SK-N-SH treated with all-trans-retinoic acid at 6 μM for 48 hours (cell line): Measurements from ENCODE around the gene OR51B6.

Experiments used
- CREB5 ChIP-seq: fragments of 250-450 bp; sonication (Bioruptor Pico); IDR thresholded peaks from 2 replicates; pipeline ENCODE4 v1.5.1; 2020; ENCODE audit warnings: low read depth, mild to moderate bottlenecking, moderate library complexity
- CSRNP3 ChIP-seq: fragments of 250-450 bp; sonication (Bioruptor Pico); IDR thresholded peaks from 2 replicates; pipeline ENCODE4 v1.5.1; 2021; ENCODE audit warnings: mild to moderate bottlenecking, moderate library complexity
- ESRRG ChIP-seq: fragments of 250-450 bp; sonication (Bioruptor Pico); IDR thresholded peaks from 2 replicates; pipeline ENCODE4 v1.6.1; 2021; ENCODE audit warnings: mild to moderate bottlenecking
- GLIS3 ChIP-seq: fragments of 250-450 bp; sonication (Bioruptor Pico); IDR thresholded peaks from 2 replicates; pipeline ENCODE4 v1.5.0; 2020; ENCODE audit warnings: mild to moderate bottlenecking, moderate library complexity
- RARB ChIP-seq: fragments of 250-450 bp; sonication (Bioruptor Pico); IDR thresholded peaks from 2 replicates; pipeline ENCODE4 v1.8.0; 2021; ENCODE audit warnings: mild to moderate bottlenecking, moderate library complexity
- ZFP3 ChIP-seq: fragments of 250-450 bp; sonication (Bioruptor Pico); IDR thresholded peaks from 2 replicates; pipeline ENCODE4 v1.5.0; 2020; ENCODE audit warnings: mild to moderate bottlenecking, moderate library complexity
- ZFP30 ChIP-seq: fragments of 450-650 bp; formaldehyde crosslinking; IDR thresholded peaks from 2 replicates; pipeline ENCODE4 v1.5.0; 2022; ENCODE audit warnings: mild to moderate bottlenecking, moderate library complexity
- TF ChIP-seq, protein P1 (sequence below): fragments of 250-450 bp; sonication (Bioruptor Pico); IDR thresholded peaks from 2 replicates; pipeline ENCODE4 v1.8.0; 2020; ENCODE audit warnings: mild to moderate bottlenecking, moderate library complexity, borderline replicate concordance

- no peak for TF ChIP-seq CREB5 (CRISPR knock-in tag)
- TF ChIP-seq, protein P1, sequence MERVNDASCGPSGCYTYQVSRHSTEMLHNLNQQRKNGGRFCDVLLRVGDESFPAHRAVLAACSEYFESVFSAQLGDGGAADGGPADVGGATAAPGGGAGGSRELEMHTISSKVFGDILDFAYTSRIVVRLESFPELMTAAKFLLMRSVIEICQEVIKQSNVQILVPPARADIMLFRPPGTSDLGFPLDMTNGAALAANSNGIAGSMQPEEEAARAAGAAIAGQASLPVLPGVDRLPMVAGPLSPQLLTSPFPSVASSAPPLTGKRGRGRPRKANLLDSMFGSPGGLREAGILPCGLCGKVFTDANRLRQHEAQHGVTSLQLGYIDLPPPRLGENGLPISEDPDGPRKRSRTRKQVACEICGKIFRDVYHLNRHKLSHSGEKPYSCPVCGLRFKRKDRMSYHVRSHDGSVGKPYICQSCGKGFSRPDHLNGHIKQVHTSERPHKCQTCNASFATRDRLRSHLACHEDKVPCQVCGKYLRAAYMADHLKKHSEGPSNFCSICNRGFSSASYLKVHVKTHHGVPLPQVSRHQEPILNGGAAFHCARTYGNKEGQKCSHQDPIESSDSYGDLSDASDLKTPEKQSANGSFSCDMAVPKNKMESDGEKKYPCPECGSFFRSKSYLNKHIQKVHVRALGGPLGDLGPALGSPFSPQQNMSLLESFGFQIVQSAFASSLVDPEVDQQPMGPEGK (CRISPR knock-in tag) = no peak
- TF ChIP-seq ZFP30 = no peak
- TF ChIP-seq RARB = no peak
- TF ChIP-seq ESRRG (CRISPR knock-in tag) = no peak
- no peak for TF ChIP-seq CSRNP3
- no peak for TF ChIP-seq ZFP3 (CRISPR knock-in tag)
- TF ChIP-seq GLIS3 (CRISPR knock-in tag) = no peak
Measured at GRCh38 chr11:5303626-5304025, 47.7 kb upstream of the OR51B6 start.
